Endodermal cell (in vitro differentiated cells): ENCODE measurements around the gene ATXN7. TPM values are rescaled to one million over a fixed set of nuclear protein-coding genes. Genes with fewer than 3 reads are reported as not detected.
A peak's percentile ranks its signal among the peaks of the same experiment; 100 is the strongest.

Experiments used
- DNase-seq: peaks from one replicate; pipeline ENCODE4 v3.0.0-alpha.2; 2017
- H3K27ac ChIP-seq: 2 replicates; pipeline ENCODE4 v1.5.1; 2013; ENCODE audit warnings: mild to moderate bottlenecking, low read depth, low read length, moderate library complexity
- H3K27me3 ChIP-seq: 2 replicates; pipeline ENCODE4 v1.6.1; 2013; ENCODE audit warnings: mild to moderate bottlenecking, low read length, moderate library complexity; ENCODE audit not compliant: insufficient read depth, control insufficient read depth, poor library complexity, severe bottlenecking
- H3K36me3 ChIP-seq: 2 replicates; pipeline ENCODE4 v1.7.0; 2013; ENCODE audit warnings: mild to moderate bottlenecking, low read length, moderate library complexity; ENCODE audit not compliant: control insufficient read depth, insufficient read depth
- H3K4me1 ChIP-seq: one replicate; pipeline ENCODE4 v1.7.0; 2013; ENCODE audit warnings: low read length; ENCODE audit not compliant: control insufficient read depth, insufficient read depth
- H3K4me3 ChIP-seq: 2 replicates; pipeline ENCODE4 v1.5.1; 2013; ENCODE audit warnings: mild to moderate bottlenecking, low read length, moderate library complexity
- H3K9ac ChIP-seq: 2 replicates; pipeline ENCODE4 v1.6.1; 2013; ENCODE audit warnings: mild to moderate bottlenecking, low read length, moderate library complexity; ENCODE audit not compliant: poor library complexity, severe bottlenecking; ENCODE audit errors: extremely low read depth
- H3K9me3 ChIP-seq: 2 replicates; pipeline ENCODE4 v1.6.1; 2013; ENCODE audit warnings: mild to moderate bottlenecking, low read length, moderate library complexity; ENCODE audit not compliant: control insufficient read depth
- H3K27ac Mint-ChIP-seq: 2 replicates; pipeline ENCODE4 v1.8.0; 2020; ENCODE audit warnings: mixed read lengths
- H3K27me3 Mint-ChIP-seq: 2 replicates; pipeline ENCODE4 v1.8.0; 2021; ENCODE audit warnings: mild to moderate bottlenecking, mixed read lengths; ENCODE audit not compliant: insufficient read depth
- H3K36me3 Mint-ChIP-seq: 2 replicates; pipeline ENCODE4 v1.8.0; 2020; ENCODE audit warnings: low read depth, mixed read lengths
- H3K4me1 Mint-ChIP-seq: 2 replicates; pipeline ENCODE4 v1.8.0; 2020; ENCODE audit warnings: mixed read lengths
- H3K4me3 Mint-ChIP-seq: 2 replicates; pipeline ENCODE4 v1.8.0; 2020; ENCODE audit warnings: mild to moderate bottlenecking, moderate library complexity, mixed read lengths
- H3K9me3 Mint-ChIP-seq: 2 replicates; pipeline ENCODE4 v1.8.0; 2020; ENCODE audit warnings: mild to moderate bottlenecking, mixed read lengths
- WGBS, 2 experiments: methylation state at CpG; one replicate each; pipeline versions ENCODE4 v1.1.5 to v1.1.7; 2013; ENCODE audit warnings: missing lambda C conversion rate in 2 of 2, mixed read lengths in 1 of 2; ENCODE audit not compliant: insufficient coverage in 1 of 2, insufficient read length in 1 of 2; 5-methylcytosine and 5-hydroxymethylcytosine counted together
- total RNA-seq, 2 donors: library from RNA; stranded (reverse); fragmentation: NEBNext Ultra II Directional in 1 of 2; extraction: Animal tissue kit (Norgen Biotek cat#: 25700) in 1 of 2; gene quantifications; 2 replicates in 1 of 2; 3 replicates in 1 of 2; pipeline ENCODE4 v1.2.1, GENCODE V29; 2021
- TF ChIP-seq, protein P1 (sequence below): fragments of 200-600 bp; sonication (generic); conservative IDR thresholded peaks from 2 replicates; pipeline ENCODE4 v1.5.0; 2021; ENCODE audit warnings: antibody characterized with exemption, mild to moderate bottlenecking

Gene ATXN7
- total RNA-seq, 2 donors from 2014 or later = 28.1 to 28.8 TPM

DNA sequence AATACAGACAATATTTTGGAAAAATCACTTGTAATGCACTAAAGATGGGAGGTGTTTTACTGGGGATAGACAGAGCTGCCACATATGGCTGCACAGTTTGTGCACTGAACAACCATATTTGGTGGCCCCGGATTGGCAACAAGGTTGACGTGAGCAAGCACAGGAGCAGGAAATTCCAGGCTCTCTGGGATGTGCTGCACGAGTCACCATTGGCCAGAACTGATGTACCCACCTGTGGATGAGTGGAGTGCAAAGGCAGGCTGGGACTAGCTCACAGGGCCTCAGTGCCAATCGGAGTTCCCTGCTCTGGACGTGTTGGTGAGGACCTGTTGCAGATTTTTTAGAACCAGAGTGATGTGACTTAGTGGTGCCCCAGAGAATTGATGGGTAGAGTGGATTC lies 90.5 kb downstream of the ATXN7 start:
- H3K9ac ChIP-seq = no peak overlapping the region
- DNase-seq = no peak
- peaks cover 35% of the 10 kb centered on the region for H3K36me3 ChIP-seq
- Mint-ChIP-seq H3K27me3 (no peaks in the 10 kb centered on the region), H3K27ac (no peak overlapping the region), H3K36me3 (peaks cover 11% of the 10 kb centered on the region), H3K9me3 (no peaks in the 10 kb centered on the region), H3K4me1 (peaks cover 53% of the 10 kb centered on the region), H3K4me3 (no peak overlapping the region)
- H3K4me1 ChIP-seq = peaks cover 12% of the 10 kb centered on the region
- 89 to 92% methylated on average over 3 to 5 of the region's 5 CpGs for WGBS, 2 experiments
- H3K4me3 ChIP-seq = no peak overlapping the region
- peaks cover 13% of the 10 kb centered on the region for H3K27me3 ChIP-seq
- no peak overlapping the region for H3K27ac ChIP-seq
- no peaks in the 10 kb centered on the region for H3K9me3 ChIP-seq
- TF ChIP-seq, protein P1, sequence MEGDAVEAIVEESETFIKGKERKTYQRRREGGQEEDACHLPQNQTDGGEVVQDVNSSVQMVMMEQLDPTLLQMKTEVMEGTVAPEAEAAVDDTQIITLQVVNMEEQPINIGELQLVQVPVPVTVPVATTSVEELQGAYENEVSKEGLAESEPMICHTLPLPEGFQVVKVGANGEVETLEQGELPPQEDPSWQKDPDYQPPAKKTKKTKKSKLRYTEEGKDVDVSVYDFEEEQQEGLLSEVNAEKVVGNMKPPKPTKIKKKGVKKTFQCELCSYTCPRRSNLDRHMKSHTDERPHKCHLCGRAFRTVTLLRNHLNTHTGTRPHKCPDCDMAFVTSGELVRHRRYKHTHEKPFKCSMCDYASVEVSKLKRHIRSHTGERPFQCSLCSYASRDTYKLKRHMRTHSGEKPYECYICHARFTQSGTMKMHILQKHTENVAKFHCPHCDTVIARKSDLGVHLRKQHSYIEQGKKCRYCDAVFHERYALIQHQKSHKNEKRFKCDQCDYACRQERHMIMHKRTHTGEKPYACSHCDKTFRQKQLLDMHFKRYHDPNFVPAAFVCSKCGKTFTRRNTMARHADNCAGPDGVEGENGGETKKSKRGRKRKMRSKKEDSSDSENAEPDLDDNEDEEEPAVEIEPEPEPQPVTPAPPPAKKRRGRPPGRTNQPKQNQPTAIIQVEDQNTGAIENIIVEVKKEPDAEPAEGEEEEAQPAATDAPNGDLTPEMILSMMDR = no peak

DNA sequence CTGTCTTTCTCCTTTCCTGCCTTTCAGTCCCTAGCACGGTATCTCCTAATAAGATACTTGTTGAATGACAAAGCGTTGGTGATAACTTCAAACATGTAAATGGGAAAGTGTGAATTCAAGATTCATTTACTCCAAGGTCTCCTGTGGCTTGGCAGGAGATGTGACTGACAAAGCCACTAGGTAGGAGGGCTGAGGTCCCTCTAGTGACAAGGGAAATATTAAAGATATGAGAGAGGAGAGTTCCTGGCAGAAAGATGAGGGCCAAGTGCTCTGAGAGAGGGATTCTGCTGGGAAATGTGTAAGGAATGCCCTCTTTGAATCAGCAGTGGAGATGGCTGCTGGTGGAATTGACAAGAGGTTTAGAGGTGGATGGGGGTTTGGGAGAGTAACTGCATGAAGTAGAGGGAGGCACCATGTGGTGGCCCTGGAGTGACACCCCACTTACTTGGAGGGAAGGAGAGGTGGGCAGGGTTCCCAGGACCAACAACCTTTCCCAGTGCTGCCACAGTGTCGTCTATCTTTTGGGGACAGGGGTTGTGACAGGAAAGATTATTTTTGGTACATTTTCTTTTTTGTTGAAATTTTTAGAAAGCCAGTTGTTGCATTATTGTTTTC lies 91.5 kb downstream of the ATXN7 start:
- Histone ChIP-seq H3K27ac (no peak overlapping the region), H3K4me1 (peaks cover 12% of the 10 kb centered on the region), H3K36me3 (peaks cover 36% of the 10 kb centered on the region), H3K9me3 (no peaks in the 10 kb centered on the region), H3K4me3 (no peak overlapping the region), H3K9ac (no peak overlapping the region), H3K27me3 (peaks cover 10% of the 10 kb centered on the region)
- 31 to 38% methylated on average over 1 to 3 of the region's 3 CpGs for WGBS, 2 experiments
- no peaks in the 10 kb centered on the region for H3K27me3 Mint-ChIP-seq
- peaks cover 11% of the 10 kb centered on the region for H3K36me3 Mint-ChIP-seq
- peak; percentile 69 for DNase-seq
- TF ChIP-seq, protein P1 = no peak
- H3K9me3 Mint-ChIP-seq = no peaks in the 10 kb centered on the region
- H3K27ac Mint-ChIP-seq = peak overlapping the region; percentile 35
- H3K4me3 Mint-ChIP-seq = peak overlapping the region; percentile 21
- peaks cover 59% of the 10 kb centered on the region for H3K4me1 Mint-ChIP-seq

DNA sequence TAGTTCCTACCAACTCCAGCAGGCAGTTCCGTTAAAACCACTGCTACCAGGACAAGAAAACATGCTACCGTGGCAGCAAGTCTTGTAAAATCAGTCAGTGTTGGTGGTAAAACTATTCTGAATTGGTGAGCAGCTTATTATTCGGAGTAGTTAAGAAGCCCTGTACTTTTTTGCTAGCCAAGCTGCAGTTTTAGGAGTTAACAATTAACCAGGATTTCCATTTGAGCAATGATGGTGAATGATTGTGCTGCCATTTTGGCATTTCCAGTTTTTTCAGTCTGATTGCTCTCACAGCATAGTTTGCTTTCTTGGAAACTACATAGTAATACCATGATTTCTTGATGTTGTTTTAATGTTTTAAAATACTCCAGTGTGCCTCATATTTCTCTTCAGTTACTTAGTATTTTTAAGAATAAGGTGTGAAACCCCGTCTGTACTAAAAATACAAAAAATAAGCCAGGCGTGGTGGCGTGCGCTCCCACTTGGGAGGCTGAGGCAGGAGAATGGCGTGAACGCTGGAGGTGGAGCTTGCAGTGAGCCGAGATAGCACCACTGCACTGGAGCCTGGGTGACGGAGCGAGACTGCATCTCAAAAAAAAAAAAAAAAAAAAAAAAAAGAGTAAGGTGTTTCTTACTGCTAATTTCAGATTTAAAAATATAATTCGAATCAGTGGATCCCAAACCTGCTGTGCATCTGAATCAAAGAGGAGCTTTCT lies 92.3 kb downstream of the ATXN7 start:
- H3K27me3 ChIP-seq = peaks cover 10% of the 10 kb centered on the region
- H3K4me1 ChIP-seq = peaks cover 12% of the 10 kb centered on the region
- peaks cover 11% of the 10 kb centered on the region for H3K36me3 Mint-ChIP-seq
- no peak overlapping the region for H3K27ac Mint-ChIP-seq
- no peak for DNase-seq
- H3K27ac ChIP-seq = no peak overlapping the region
- H3K27me3 Mint-ChIP-seq = no peaks in the 10 kb centered on the region
- no peak overlapping the region for H3K9ac ChIP-seq
- H3K9me3 ChIP-seq = no peaks in the 10 kb centered on the region
- H3K4me1 Mint-ChIP-seq = peaks cover 61% of the 10 kb centered on the region
- H3K9me3 Mint-ChIP-seq = no peaks in the 10 kb centered on the region
- peak overlapping the region; percentile 21 for H3K4me3 Mint-ChIP-seq
- H3K36me3 ChIP-seq = peaks cover 34% of the 10 kb centered on the region
- 91 to 94% methylated on average over 9 to 13 of the region's 13 CpGs for WGBS, 2 experiments
- TF ChIP-seq, protein P1 = no peak
- peak overlapping the region; percentile 58 for H3K4me3 ChIP-seq
